Retinal pigment epithelial cell (primary cell): ENCODE data around the gene FGFR2.

Source experiments
- DNase-seq: peaks from one replicate; pipeline ENCODE4 v3.0.0-alpha.2; 2010; ENCODE audit warnings: low read depth
- H3K4me3 ChIP-seq: 2 replicates; pipeline ENCODE4 v1.5.1; 2011; ENCODE audit warnings: mild to moderate bottlenecking, low read length, control low read depth, moderate library complexity
- CTCF ChIP-seq: conservative IDR thresholded peaks from 2 replicates; pipeline ENCODE4 v1.5.1; 2011; ENCODE audit warnings: low read depth, low read length, control low read depth, inconsistent platforms

Gene FGFR2

GRCh38 chr10:121540732-121541395 lies 57.4 kb downstream of the FGFR2 start:
- H3K4me3 ChIP-seq, result no peak overlapping the region
- TF ChIP-seq CTCF, result no peak
- no peak for DNase-seq

- DNase-seq, result no peak
- H3K4me3 ChIP-seq, result no peak overlapping the region
- no peak for TF ChIP-seq CTCF
Measured at GRCh38 chr10:121539786-121540185, 58.5 kb downstream of the FGFR2 start.

- peak; percentile 54 for DNase-seq
- no peak overlapping the region for H3K4me3 ChIP-seq
- no peak for TF ChIP-seq CTCF
Measured at GRCh38 chr10:121536310-121536913, 61.8 kb downstream of the FGFR2 start.

GRCh38 chr10:121535381-121535780 lies 62.9 kb downstream of the FGFR2 start:
- no peak for DNase-seq
- TF ChIP-seq CTCF, result no peak
- H3K4me3 ChIP-seq, result no peak overlapping the region

- DNase-seq, result no peak
- TF ChIP-seq CTCF, result no peak
- H3K4me3 ChIP-seq, result no peak overlapping the region
Measured at GRCh38 chr10:121532292-121532864, 65.9 kb downstream of the FGFR2 start.

GRCh38 chr10:121531830-121532178 lies 66.4 kb downstream of the FGFR2 start:
- no peak overlapping the region for H3K4me3 ChIP-seq
- TF ChIP-seq CTCF, result no peak
- DNase-seq, result no peak
